ENCODE measurements around the gene PLEKHO1.
A peak's percentile ranks its signal among the peaks of the same experiment; 100 is the strongest.

The PLEKHO1 gene

GRCh38 chr1:150151291-150152181 lies 1.8 kb downstream of the PLEKHO1 start:
- FAIRE-seq (peak; percentile 89), DNase-seq (ENCODE audit: insufficient read length) (no peak)
- TF ChIP-seq POLR2AphosphoS5 (IDR thresholded peaks at IDR 0.05; ENCODE audit: low read depth, low read length) (peak; percentile 84), POLR2A (IDR thresholded peaks at IDR 0.05; ENCODE audit: low read depth, low read length) (peak; percentile 81), TAF1 (IDR thresholded peaks at IDR 0.05; ENCODE audit: borderline replicate concordance, low read depth, low read length) (peak; percentile 66)

- TF ChIP-seq POLR2A (IDR thresholded peaks at IDR 0.05; ENCODE audit: low read depth, low read length) (no peak), TAF1 (IDR thresholded peaks at IDR 0.05; ENCODE audit: borderline replicate concordance, low read depth, low read length) (no peak), POLR2AphosphoS5 (IDR thresholded peaks at IDR 0.05; ENCODE audit: low read depth, low read length) (no peak)
- FAIRE-seq = no peak
These were observed 2.4 kb downstream of the PLEKHO1 start for GRCh38 chr1:150152182-150152536.

GRCh38 chr1:150152772-150153456 lies 3.2 kb downstream of the PLEKHO1 start:
- no peak for DNase-seq (ENCODE audit: insufficient read length)
- FAIRE-seq = peak; percentile 14
- TF ChIP-seq TAF1 (IDR thresholded peaks at IDR 0.05; ENCODE audit: borderline replicate concordance, low read depth, low read length) (no peak), POLR2AphosphoS5 (IDR thresholded peaks at IDR 0.05; ENCODE audit: low read depth, low read length) (no peak), POLR2A (IDR thresholded peaks at IDR 0.05; ENCODE audit: low read depth, low read length) (no peak)

More at GRCh38 chr1:150152182-150152536, 2.4 kb downstream of the PLEKHO1 start:
- no peak for DNase-seq (ENCODE audit: insufficient read length)

- FAIRE-seq (peak; percentile 24), DNase-seq (ENCODE audit: insufficient read length) (no peak)
- TF ChIP-seq POLR2AphosphoS5 (IDR thresholded peaks at IDR 0.05; ENCODE audit: low read depth, low read length) (peak; percentile 65; the same call in 1 of the 2 replicates), TAF1 (IDR thresholded peaks at IDR 0.05; ENCODE audit: borderline replicate concordance, low read depth, low read length) (no peak), POLR2A (IDR thresholded peaks at IDR 0.05; ENCODE audit: low read depth, low read length) (peak; percentile 43; the same call in 1 of the 2 replicates)
These were observed 4.4 kb downstream of the PLEKHO1 start for GRCh38 chr1:150154143-150154542.

- TF ChIP-seq POLR2AphosphoS5 (IDR thresholded peaks at IDR 0.05; ENCODE audit: low read depth, low read length) (peak; percentile 60), TAF1 (IDR thresholded peaks at IDR 0.05; ENCODE audit: borderline replicate concordance, low read depth, low read length) (no peak), POLR2A (IDR thresholded peaks at IDR 0.05; ENCODE audit: low read depth, low read length) (no peak; the same call in none of the 2 replicates)
- DNase-seq (ENCODE audit: insufficient read length) = no peak
- FAIRE-seq = no peak
These were observed 5.8 kb downstream of the PLEKHO1 start for GRCh38 chr1:150155413-150156071.

- no peak for DNase-seq (ENCODE audit: insufficient read length)
These were observed 7.3 kb downstream of the PLEKHO1 start for GRCh38 chr1:150156868-150157603.

GRCh38 chr1:150159550-150159949 lies 9.8 kb downstream of the PLEKHO1 start:
- DNase-seq (ENCODE audit: insufficient read length) (no peak), FAIRE-seq (peak; percentile 30)

More at GRCh38 chr1:150156868-150157603, 7.3 kb downstream of the PLEKHO1 start:
- no peak for FAIRE-seq
- TF ChIP-seq POLR2AphosphoS5 (IDR thresholded peaks at IDR 0.05; ENCODE audit: low read depth, low read length) = no peak
- no peak for TF ChIP-seq TAF1 (IDR thresholded peaks at IDR 0.05; ENCODE audit: borderline replicate concordance, low read depth, low read length)
- TF ChIP-seq POLR2A (IDR thresholded peaks at IDR 0.05; ENCODE audit: low read depth, low read length) = peak; percentile 30; the same call in 1 of the 2 replicates

GRCh38 chr1:150160964-150161621 lies 11.4 kb downstream of the PLEKHO1 start:
- FAIRE-seq (peak; percentile 24), DNase-seq (ENCODE audit: insufficient read length) (no peak)
- TF ChIP-seq TAF1 (IDR thresholded peaks at IDR 0.05; ENCODE audit: borderline replicate concordance, low read depth, low read length) (no peak), POLR2AphosphoS5 (IDR thresholded peaks at IDR 0.05; ENCODE audit: low read depth, low read length) (peak; percentile 12; the same call in 1 of the 2 replicates)

More at GRCh38 chr1:150159550-150159949, 9.8 kb downstream of the PLEKHO1 start:
- TF ChIP-seq POLR2A (IDR thresholded peaks at IDR 0.05; ENCODE audit: low read depth, low read length) = peak; percentile 49; the same call in 1 of the 2 replicates
- peak; percentile 66; the same call in 1 of the 2 replicates for TF ChIP-seq POLR2AphosphoS5 (IDR thresholded peaks at IDR 0.05; ENCODE audit: low read depth, low read length)
- no peak for TF ChIP-seq TAF1 (IDR thresholded peaks at IDR 0.05; ENCODE audit: borderline replicate concordance, low read depth, low read length)

GRCh38 chr1:150161747-150162581 lies 12.2 kb downstream of the PLEKHO1 start:
- TF ChIP-seq TAF1 (IDR thresholded peaks at IDR 0.05; ENCODE audit: borderline replicate concordance, low read depth, low read length) (no peak), POLR2AphosphoS5 (IDR thresholded peaks at IDR 0.05; ENCODE audit: low read depth, low read length) (peak; percentile 78), POLR2A (IDR thresholded peaks at IDR 0.05; ENCODE audit: low read depth, low read length) (peak; percentile 57; the same call in 1 of the 2 replicates)
- no peak for DNase-seq (ENCODE audit: insufficient read length)
- no peak for FAIRE-seq
